K562 (cell line): ENCODE data around the gene EGF. TPM values are rescaled to one million over a fixed set of nuclear protein-coding genes. Genes with fewer than 3 reads are reported as not detected.
A peak's percentile ranks its signal among the peaks of the same experiment; 100 is the strongest.

Experiments
- ATAC-seq: fragments of 200-7000 bp; cut with Tn5 transposase; 3 replicates; pipeline ENCODE4 v1.9.1; 2020; ENCODE audit warnings: moderate library complexity
- BruUV-seq: library from RNA; stranded (reverse); fragments of 400-500 nt; replicated peaks from 2 replicates; lab custom pipeline; 2021; lab: Mats Ljungman, UMichigan
- CTCF ChIA-PET: fragments of 300-600 bp; formaldehyde crosslinking; extraction: SDS; loops from one replicate; lab custom pipeline; 2021; ENCODE audit warnings: low intra/inter-chr PET ratio; lab: Yijun Ruan, JAX
- POLR2A ChIA-PET: fragments of 300-600, 350-650 bp; sonication (Branson Sonifier 250); formaldehyde crosslinking; extraction: SDS; loops from one replicate; lab custom pipeline; 2021; ENCODE audit warnings: antibody characterized with exemption, inconsistent platforms; lab: Yijun Ruan, JAX
- DNase-seq, 4 experiments: peaks; one replicate each; pipeline versions ENCODE4 v3.0.0 to v3.0.0-alpha.2; 2011 to 2018; ENCODE audit warnings: low spot score in 3 of 4, mixed read lengths in 3 of 4; ENCODE audit errors: extremely low read depth in 1 of 4
- FAIRE-seq: peaks from 2 replicates; lab custom pipeline; 2011; peaks lifted over from hg19 to GRCh38; lab: Jason Lieb, UNC
- H2AFZ ChIP-seq: 2 replicates; pipeline ENCODE4 v1.6.0; 2011; ENCODE audit warnings: low read depth, low read length, control low read depth, inconsistent platforms
- H3K27ac ChIP-seq: fragments of 200-600 bp; 3 replicates; pipeline ENCODE4 v1.8.0; 2011; ENCODE audit warnings: low read depth, mild to moderate bottlenecking, control low read depth, inconsistent platforms, low read length, moderate library complexity, mixed read lengths; ENCODE audit errors: extremely low read depth
- H3K27me3 ChIP-seq, 2 experiments: fragments of 300-600 bp in 1 of 2; 2 replicates in 1 of 2; 3 replicates in 1 of 2; pipeline versions ENCODE4 v1.6.0 to v1.8.0; 2011; ENCODE audit warnings: inconsistent platforms in 2 of 2, low read length in 2 of 2, mild to moderate bottlenecking in 1 of 2, mixed read lengths in 1 of 2, moderate library complexity in 1 of 2; ENCODE audit not compliant: control insufficient read depth in 2 of 2, insufficient read depth in 2 of 2
- H3K36me3 ChIP-seq: fragments of 300-600 bp; 3 replicates; pipeline ENCODE4 v1.8.0; 2011; ENCODE audit warnings: mild to moderate bottlenecking, low read length, inconsistent platforms; ENCODE audit not compliant: control insufficient read depth, insufficient read depth
- H3K4me1 ChIP-seq, 2 experiments: fragments of 200-600 bp in 1 of 2; replicated peaks in 1 of 2; 2 replicates in 1 of 2; 3 replicates in 1 of 2; pipeline versions ENCODE4 v1.5.1 to v1.8.0; 2011; ENCODE audit warnings: inconsistent platforms in 2 of 2, low read length in 2 of 2, mild to moderate bottlenecking in 1 of 2, mixed read lengths in 1 of 2, moderate library complexity in 1 of 2; ENCODE audit not compliant: control insufficient read depth in 2 of 2, insufficient read depth in 2 of 2
- H3K4me2 ChIP-seq: 2 replicates; pipeline ENCODE4 v1.6.1; 2011; ENCODE audit warnings: low read length, control low read depth, inconsistent platforms, mixed read lengths; ENCODE audit not compliant: insufficient read depth
- H3K4me3 ChIP-seq: fragments of 200-600 bp; sonication (generic), shearing (Covaris generic); 2 replicates; pipeline ENCODE4 v1.5.1; 2016; ENCODE audit warnings: control low read depth, inconsistent platforms
- H3K79me2 ChIP-seq: fragments of 200-600 bp; 3 replicates; pipeline ENCODE4 v1.8.0; 2011; ENCODE audit warnings: low read length, inconsistent platforms; ENCODE audit not compliant: control insufficient read depth, insufficient read depth
- H3K9ac ChIP-seq, 2 experiments: 2 replicates each; pipeline versions ENCODE4 v1.6.0 to v1.6.1; 2011; ENCODE audit warnings: low read depth in 2 of 2, low read length in 2 of 2, control low read depth in 1 of 2, inconsistent platforms in 1 of 2, mild to moderate bottlenecking in 1 of 2, mixed read lengths in 1 of 2; ENCODE audit not compliant: insufficient read depth in 1 of 2
- H3K9me1 ChIP-seq: one replicate; pipeline ENCODE4 v1.6.0; 2011; ENCODE audit warnings: inconsistent platforms, mild to moderate bottlenecking, low read length, moderate library complexity; ENCODE audit not compliant: control insufficient read depth, insufficient read depth
- H3K9me3 ChIP-seq: replicated peaks from 2 replicates; pipeline ENCODE4 v1.5.1; 2011; ENCODE audit warnings: low read depth, low read length, inconsistent platforms; ENCODE audit not compliant: control insufficient read depth, insufficient read depth
- H4K20me1 ChIP-seq: replicated peaks from 2 replicates; pipeline ENCODE4 v1.6.1; 2011; ENCODE audit warnings: low read length, inconsistent platforms, mixed read lengths; ENCODE audit not compliant: control insufficient read depth, insufficient read depth
- AFF4 ChIP-seq: sonication (generic); formaldehyde crosslinking; IDR thresholded peaks from 2 replicates; pipeline ENCODE4 v1.8.0; 2023; ENCODE audit warnings: mild to moderate bottlenecking, missing genetic modification reagents
- GMEB1 ChIP-seq: fragments of 250-450 bp; sonication (Bioruptor Pico); IDR thresholded peaks from 2 replicates; pipeline ENCODE4 v1.4.0; 2020; ENCODE audit warnings: mild to moderate bottlenecking
- SREBF1 ChIP-seq: fragments of 150-350 bp; IDR thresholded peaks from 2 replicates; pipeline ENCODE4 v1.6.1; 2014; ENCODE audit warnings: antibody characterized with exemption, low read depth, low read length, borderline replicate concordance
- ZNF407 ChIP-seq: fragments of 450-650 bp; IDR thresholded peaks from 2 replicates; pipeline ENCODE4 v1.6.1; 2016; ENCODE audit warnings: low read depth
- WGBS: fragments of 100-300 bp; shearing (Covaris generic); methylation state at CpG from one replicate; pipeline ENCODE4 v1.1.6; 2016; ENCODE audit warnings: low coverage, mixed read lengths; ENCODE audit not compliant: insufficient coverage; ENCODE audit errors: missing lambda C conversion rate; 5-methylcytosine and 5-hydroxymethylcytosine counted together
- in situ Hi-C: fragments of 300-500 bp; cut with MboI; formaldehyde crosslinking; loops from 4 replicates; pipeline ENCODE4 v1.15.0; 2018; ENCODE audit warnings: inconsistent platforms, mixed read lengths
- intact Hi-C: fragments of 100-400 bp; cut with micrococcal nuclease; formaldehyde crosslinking; loops from 2 replicates; pipeline ENCODE4 v1.14.2; 2022
- polyA plus RNA-seq, 8 experiments: library from polyadenylated mRNA; depleted of rRNA in 4 of 8; stranded (reverse) in 5 of 8; unstranded in 3 of 8; fragments of >200 nt; fragmentation: Nextera tagmentation in 2 of 8; fragmentation: Illumina TruSeq in 1 of 8; extraction: Ambion mirVana in 2 of 8; extraction: Trizol in 1 of 8; gene quantifications; 2 replicates each; pipeline versions ENCODE4 v1.2.1 to v1.2.3, GENCODE V29; 2011 to 2014; ENCODE audit warnings: inconsistent platforms in 1 of 8, missing spikeins in 1 of 8
- total RNA-seq, 7 experiments: library from RNA; depleted of rRNA in 6 of 7; stranded (reverse); fragments of >200 nt in 6 of 7; fragmentation: Illumina TruSeq in 2 of 7; extraction: Trizol in 2 of 7; gene quantifications; 2 replicates each; pipeline versions ENCODE4 v1.2.1 to v1.2.3, GENCODE V29; 2011 to 2021; ENCODE audit warnings: low replicate concordance in 1 of 7

The EGF gene
- total and polyA plus RNA-seq, 9 of the 15 experiments (the other 6 are each of a cell fraction or from before 2014, with no cell fraction given), result 0.32 to 3.1 (median 1.3) TPM

GRCh38 chr4:109879636-109880314 is 32.9 kb upstream of the EGF start:
- ATAC-seq (peak; percentile 42; the same call in 1 of the 3 replicates), DNase-seq (no peak), FAIRE-seq (no peak)
- no peaks in the 10 kb centered on the region for H3K79me2 ChIP-seq
- H3K9ac ChIP-seq, result no peak overlapping the region
- CTCF ChIA-PET, result no interaction called here
- POLR2A ChIA-PET, result interaction anchor here (0.6 to 0.8 kb wide), 4 partner anchors 9 to 317 kb away, joined by 3 to 4 read pairs (median 3); no protein-coding TSS in a partner anchor
- in situ Hi-C loops, result no loop called here
- H3K27ac ChIP-seq, result no peak overlapping the region
- no peaks in the 10 kb centered on the region for H4K20me1 ChIP-seq
- H3K9me3 ChIP-seq, result no peaks in the 10 kb centered on the region
- H3K4me2 ChIP-seq, result no peak overlapping the region
- no TSS peak for BruUV-seq
- WGBS, result 7% methylated on average over 7 of the region's 7 CpGs
- peaks cover 0 to 19% of the 10 kb centered on the region in 2 experiments; a peak in 2 of 5 replicates for H3K27me3 ChIP-seq
- H3K4me1 ChIP-seq, result no peaks in the 10 kb centered on the region
- no peak overlapping the region for H3K4me3 ChIP-seq
- intact Hi-C loops, result no loop called here
- H2AFZ ChIP-seq, result no peak overlapping the region
- peaks cover 3% of the 10 kb centered on the region for H3K9me1 ChIP-seq
- H3K36me3 ChIP-seq, result no peaks in the 10 kb centered on the region
- TF ChIP-seq AFF4 (CRISPR knock-in tag), result no peak
- no peak for TF ChIP-seq ZNF407
- TF ChIP-seq SREBF1, result no peak
- TF ChIP-seq GMEB1 (CRISPR knock-in tag), result no peak
